ENCODE data around the gene REST.
"Not testable (repeated sequence)": the region's sequence is repeated elsewhere in the genome, so short reads cannot be mapped to it uniquely, and the experiment has no call there.

Gene REST

DNA sequence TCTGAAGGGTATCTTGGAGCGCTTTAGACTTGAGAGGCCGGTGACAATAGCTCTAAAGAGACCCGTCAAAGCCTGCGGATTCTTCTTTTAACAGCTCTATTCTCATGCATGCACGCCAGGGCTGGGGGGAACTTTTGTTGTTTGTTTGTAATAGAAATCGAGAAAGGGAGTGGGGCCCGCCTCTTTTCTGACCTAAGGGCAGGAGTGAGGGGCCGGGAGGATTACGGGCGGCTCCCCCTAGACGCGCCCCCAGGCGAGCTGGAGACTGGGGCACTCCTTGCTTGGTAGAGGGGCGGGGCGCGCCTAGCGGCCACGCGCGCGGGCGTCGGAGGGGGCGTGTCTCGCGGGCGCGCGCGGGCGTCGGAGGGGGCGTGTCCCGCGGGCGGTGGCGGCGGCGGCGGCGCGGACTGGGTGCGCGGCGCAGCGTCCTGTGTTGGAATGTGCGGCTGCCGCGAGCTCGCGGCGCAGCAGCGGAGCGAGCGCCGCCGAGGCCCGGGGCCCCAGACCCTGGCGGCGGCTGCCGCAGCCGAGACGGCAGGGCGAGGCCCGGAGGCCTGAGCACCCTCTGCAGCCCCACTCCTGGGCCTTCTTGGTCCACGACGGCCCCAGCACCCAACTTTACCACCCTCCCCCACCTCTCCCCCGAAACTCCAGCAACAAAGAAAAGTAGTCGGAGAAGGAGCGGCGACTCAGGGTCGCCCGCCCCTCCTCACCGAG lies at the start of gene REST:
Gene REST, plus strand, starts transcription at position 412 of the 717 bp plus-strand sequence. CDS start 2,739 bp downstream, outside the sequence.
- DNase-seq (ENCODE audit: low spot score), result peak; percentile 95

- DNase-seq (ENCODE audit: low spot score), result no peak
Observed at GRCh38 chr4:56859841-56860240, 47.9 kb upstream of the REST start.

GRCh38 chr4:56860781-56861180 lies 46.9 kb upstream of the REST start:
- DNase-seq (ENCODE audit: low spot score), result no peak

- DNase-seq (ENCODE audit: low spot score), result no peak
Observed at GRCh38 chr4:56861360-56861759, 46.3 kb upstream of the REST start.

- DNase-seq (ENCODE audit: low spot score), result no peak
Observed at GRCh38 chr4:56863441-56864139, 44.1 kb upstream of the REST start.

DNA sequence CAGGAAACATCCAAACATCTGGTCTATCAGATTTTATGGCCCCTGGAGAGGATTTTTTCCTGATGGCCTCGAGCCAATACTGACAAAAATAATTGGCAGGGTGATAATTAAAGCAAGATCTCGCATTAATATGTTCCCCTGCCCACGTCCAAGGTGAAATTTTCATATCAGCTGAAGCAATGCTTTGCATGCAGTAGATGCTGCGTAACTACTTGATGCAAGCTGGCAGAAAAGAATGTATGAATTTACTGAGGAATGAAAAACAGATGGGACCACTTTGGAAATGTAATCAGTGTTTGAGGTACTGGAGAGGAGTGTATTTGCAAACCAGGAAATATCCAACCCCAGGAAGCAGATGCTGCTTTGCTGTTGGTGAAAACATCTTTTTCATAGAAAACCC lies 36.8 kb upstream of the REST start:
- DNase-seq (ENCODE audit: low spot score), result peak; percentile 61

GRCh38 chr4:56871371-56871866 lies 36.3 kb upstream of the REST start:
- DNase-seq (ENCODE audit: low spot score), result peak; percentile 22

- DNase-seq (ENCODE audit: low spot score), result no peak
Observed at GRCh38 chr4:56874166-56874565, 33.5 kb upstream of the REST start.

DNA sequence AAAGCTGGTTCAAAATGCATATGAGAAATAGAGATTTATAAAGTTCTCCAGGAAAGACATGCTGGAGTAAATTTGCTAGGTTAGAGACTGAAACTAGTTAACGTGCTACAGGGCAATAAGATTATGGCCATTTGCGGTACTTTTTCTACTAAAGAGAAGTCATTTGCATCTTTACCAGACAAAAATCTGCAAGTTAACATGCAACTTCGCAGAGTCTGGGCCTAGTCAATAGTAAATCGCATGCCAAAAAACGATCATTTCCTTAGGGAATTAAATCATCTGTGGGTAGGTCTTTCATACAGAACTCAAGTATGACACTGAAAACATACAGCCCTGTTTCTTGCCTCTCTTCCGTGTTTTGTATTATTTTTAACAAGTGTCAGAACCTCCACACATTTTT lies 32.8 kb upstream of the REST start:
- no peak for DNase-seq (ENCODE audit: low spot score)

DNA sequence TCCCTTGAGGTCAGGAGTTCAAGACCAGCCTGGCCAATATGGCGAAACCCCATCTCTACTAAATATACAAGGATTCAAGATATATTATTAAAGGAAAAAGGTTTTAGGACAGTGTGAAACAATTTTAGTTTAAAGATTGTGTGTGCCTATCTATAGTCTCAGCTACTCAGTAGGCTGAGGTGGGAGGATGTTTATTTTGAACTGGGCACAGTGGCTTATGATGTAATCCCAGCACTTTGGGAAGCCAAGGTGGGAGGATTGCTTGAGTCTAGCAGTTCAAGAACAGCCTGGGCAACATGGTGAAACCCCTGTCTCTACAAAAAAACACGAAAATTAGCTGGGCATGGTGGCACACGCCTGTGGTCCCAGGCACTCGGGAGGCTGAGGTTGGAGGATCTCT lies 31.4 kb upstream of the REST start:
- DNase-seq (ENCODE audit: low spot score), result no peak

GRCh38 chr4:56879996-56880395 lies 27.7 kb upstream of the REST start:
- DNase-seq (ENCODE audit: low spot score), result no peak

DNA sequence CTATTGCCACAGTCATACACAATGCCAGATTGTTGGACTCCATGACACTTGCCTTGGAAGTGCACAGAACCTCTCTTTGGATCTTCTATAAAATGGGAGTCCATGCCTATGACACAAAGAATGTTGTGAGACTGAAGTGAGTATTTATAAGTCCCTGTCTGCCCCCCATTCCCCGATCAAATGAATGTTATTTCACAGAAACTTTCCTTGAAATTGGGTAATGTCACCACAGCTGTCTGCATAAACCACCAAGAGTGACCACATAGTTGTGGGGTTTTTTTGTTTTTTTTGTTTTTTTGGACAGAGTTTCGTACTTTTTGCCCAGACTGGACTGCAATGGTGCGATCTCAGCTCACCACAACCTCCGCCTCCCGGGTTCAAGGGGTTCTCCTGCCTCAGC lies 27.1 kb upstream of the REST start:
- DNase-seq (ENCODE audit: low spot score), result no peak

- DNase-seq (ENCODE audit: low spot score), result not testable (repeated sequence)
Observed at GRCh38 chr4:56884511-56884910, 23.2 kb upstream of the REST start.

DNA sequence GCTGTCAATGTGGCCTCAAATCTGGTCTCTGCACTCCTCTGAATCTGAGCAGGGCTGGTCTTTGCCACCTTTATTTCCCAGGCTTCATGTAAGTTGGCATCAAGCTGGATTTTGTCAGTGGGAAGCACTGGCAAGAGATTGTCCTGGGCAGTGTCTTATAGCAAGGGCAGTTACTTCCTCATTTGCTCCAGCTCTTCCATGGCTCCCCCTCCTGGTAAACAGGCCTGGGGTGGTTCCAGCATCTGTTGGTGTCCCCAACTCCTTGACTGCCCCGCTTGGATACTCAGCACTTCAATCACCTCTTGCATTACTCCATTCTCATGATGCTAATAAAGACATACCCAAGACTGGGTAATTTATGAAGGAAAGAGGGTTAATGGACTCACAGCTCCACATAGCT lies 15.0 kb upstream of the REST start:
- no peak for DNase-seq (ENCODE audit: low spot score)

GRCh38 chr4:56897842-56898241 lies 9.9 kb upstream of the REST start:
- not testable (repeated sequence) for DNase-seq (ENCODE audit: low spot score)

DNA sequence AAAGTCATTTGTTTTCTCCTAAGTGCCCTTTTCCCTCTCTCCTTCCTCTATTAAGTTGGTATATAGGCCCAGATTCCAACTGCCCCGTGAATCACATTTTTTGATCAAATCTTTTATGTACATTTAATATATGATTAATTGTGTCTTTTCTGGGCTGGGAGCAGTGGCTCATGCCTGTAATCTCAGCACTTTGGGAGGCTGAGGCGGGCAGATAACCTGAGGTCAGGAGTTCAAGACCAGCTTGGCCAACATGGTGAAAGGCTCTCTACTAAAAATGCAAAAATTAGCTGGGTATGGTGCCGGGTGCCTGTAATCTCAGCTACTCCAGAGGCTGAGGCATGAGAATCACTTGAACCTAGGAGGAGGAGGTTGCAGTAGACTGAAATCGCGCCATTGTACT lies 7.5 kb upstream of the REST start:
- DNase-seq (ENCODE audit: low spot score), result not testable (repeated sequence)

GRCh38 chr4:56902703-56903102 lies 5.0 kb upstream of the REST start:
- DNase-seq (ENCODE audit: low spot score), result no peak

GRCh38 chr4:56905796-56906195 lies 1.9 kb upstream of the REST start:
- no peak for DNase-seq (ENCODE audit: low spot score)

- DNase-seq (ENCODE audit: low spot score), result no peak
Observed at GRCh38 chr4:56906489-56907393, 959 bp upstream of the REST start.

DNA sequence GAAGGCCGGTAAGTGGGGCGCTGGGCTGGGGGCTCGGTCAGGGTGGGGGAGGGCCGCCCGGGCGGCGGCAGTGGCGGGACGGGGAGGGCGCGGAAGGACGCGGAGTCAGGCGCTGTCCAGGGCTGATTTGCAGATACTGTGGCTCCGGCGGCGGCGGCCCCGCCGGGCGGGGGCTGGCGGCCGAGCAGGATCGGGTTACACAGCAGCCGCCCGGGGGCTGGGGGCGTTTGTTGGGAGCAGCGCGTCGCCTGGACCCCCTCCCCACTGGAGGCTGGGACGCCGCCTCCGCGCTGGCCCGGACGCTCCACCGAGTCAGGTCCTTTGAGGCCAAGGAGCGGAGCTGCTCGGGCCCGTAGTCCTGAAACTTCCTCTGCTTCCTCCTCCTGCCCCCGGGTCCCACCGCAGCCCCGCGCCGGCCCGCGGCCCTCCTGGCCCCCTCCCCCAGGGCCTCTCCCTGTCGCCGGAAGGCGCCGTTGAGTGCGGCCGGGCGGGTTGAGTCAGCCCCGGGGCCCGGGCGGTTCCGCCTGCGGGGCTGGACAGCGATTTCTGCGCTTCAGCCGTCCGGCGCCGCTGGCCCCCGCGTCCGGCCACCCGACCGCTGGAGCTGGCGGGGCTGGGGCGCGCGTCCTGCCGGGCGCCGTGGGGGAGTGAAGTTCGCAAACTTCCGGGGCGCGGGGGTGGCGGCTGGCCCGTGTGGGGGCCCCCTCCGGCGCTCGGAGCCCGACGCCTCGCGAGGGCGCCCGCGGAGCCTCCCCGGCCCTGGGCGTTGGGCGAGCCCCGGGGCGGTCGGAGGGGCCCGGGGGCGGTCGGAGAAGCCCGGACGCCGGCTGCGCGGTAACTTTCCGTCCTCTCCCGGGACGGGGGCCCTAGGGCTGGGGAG lies 746 bp downstream of the REST start:
- DNase-seq (ENCODE audit: low spot score), result peak; percentile 91

- peak; percentile 73 for DNase-seq (ENCODE audit: low spot score)
Observed at GRCh38 chr4:56909086-56909894, 1.6 kb downstream of the REST start.

All from GM03348 (cell line).